SKM-1 (cell line): ENCODE data around the gene PRR7.
A peak's percentile ranks its signal among the peaks of the same experiment; 100 is the strongest.

Source experiments
- DNase-seq: peaks from one replicate; lab custom pipeline; 2025; ENCODE audit not compliant: unreplicated experiment; lab: John Stamatoyannopoulos, UW

PRR7 gene

GRCh38 chr5:177423671-177424070 lies 22.9 kb upstream of the PRR7 start:
- no peak for DNase-seq

- DNase-seq, result no peak
Observed at GRCh38 chr5:177425196-177425800, 21.3 kb upstream of the PRR7 start.

DNA sequence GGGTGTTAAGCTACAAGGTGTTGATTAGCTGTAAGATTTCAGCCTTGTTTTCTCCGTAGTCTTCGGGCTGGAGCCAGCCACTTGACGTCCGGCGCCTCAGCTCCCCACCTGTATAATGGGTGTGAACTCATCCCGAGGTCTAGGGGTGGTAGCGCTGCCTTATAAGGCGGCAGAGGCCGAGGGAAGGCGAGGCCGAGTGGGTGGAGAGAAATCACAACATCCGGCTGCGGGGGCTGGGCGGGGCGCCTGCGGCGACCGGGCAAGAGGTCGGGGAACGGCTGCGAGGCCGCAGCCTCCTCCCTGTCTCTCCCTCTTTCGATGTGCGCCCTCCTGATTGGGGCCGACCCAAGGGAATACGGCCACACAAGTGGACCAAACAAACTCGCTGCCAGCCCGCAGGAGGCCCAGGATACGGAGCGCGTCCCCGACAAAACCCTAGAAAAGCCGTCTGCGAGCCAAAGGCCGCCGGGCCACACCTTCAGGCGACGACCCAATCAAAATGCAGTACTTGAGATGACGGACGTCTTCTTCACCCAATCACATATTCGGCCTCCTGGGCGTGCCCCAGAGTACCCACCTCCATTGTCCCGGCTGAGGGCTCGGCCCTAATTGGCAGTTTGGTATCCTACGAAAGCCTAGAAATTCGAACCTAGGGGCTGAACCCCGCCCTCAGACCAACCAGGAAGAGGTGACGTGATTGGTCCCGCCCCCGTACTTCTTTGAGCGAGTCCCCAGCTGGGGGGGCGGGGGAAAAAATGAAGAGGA lies 20.6 kb upstream of the PRR7 start:
- DNase-seq, result peak; percentile 99

DNA sequence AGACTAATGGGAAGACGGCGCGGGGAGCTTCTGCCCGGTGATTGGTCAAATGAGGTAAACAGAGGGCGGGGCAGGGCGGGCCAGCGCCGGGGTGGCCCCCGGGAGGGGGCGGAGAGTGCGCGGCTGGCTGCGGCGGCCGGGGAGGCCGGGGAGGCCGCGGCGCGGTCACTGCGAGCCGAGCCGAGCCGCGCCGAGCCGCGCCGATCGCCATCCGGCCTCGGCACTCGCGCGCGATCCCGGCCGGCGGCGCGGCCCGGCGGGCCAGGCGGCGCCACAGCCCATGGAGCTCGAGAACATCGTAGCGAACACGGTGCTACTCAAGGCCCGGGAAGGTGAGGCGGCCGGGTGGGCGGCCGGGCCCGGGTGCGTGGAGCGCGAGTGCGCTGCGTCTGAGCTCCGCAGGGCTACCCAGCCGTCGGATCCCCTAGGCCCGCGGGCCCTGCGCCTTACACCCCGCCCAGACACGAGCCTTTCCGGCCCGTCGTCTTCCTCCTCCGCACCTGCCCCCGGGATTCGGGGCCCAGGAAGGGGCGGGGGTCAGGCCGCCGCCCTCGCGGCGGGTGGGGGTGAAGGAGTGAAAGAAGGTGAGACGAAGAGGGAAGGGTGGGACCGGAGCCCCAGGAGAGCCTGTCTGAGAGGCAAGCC lies 19.9 kb upstream of the PRR7 start, which contains the start of gene GRK6:
Gene GRK6, plus strand, starts transcription at position 111 of the 645 bp plus-strand sequence. Its CDS starts 170 bp downstream, at position 281.
- no peak for DNase-seq

GRCh38 chr5:177427211-177427822 lies 19.3 kb upstream of the PRR7 start:
- DNase-seq, result no peak

DNA sequence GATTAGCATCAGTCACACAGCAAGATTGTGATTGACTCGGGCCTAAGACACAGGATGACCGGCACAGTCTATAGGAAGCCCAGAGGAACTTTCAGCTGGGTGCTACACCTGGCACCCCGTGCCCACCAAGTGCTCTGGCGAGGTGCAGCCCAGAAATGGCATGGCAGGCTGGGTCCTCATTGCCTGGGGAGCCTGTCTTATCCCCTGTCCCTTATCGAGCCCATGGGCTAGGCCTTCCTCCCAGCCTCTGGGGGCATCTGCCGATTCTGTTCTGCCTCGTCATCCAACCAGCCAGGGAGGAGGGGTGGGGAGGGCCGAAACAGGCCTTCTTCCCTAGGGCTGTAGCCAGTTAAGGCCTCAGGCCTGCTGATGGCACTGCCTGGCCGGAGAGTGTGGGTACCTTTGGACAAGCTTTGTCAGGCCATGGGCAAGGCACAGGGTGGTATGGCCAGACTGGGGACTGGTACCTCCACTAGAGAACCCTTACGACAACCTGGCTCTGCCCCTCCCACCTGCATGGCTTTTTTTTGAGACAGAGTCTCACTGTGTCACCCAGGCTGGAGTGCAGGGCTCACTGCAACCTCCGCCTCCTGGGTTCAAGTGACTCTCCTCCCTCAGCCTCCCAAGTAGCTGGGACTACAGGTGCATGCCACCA lies 18.6 kb upstream of the PRR7 start:
- DNase-seq, result no peak

GRCh38 chr5:177428574-177429217 lies 17.9 kb upstream of the PRR7 start:
- no peak for DNase-seq

- DNase-seq, result peak; percentile 98
Observed at GRCh38 chr5:177429248-177430040, 17.2 kb upstream of the PRR7 start.

DNA sequence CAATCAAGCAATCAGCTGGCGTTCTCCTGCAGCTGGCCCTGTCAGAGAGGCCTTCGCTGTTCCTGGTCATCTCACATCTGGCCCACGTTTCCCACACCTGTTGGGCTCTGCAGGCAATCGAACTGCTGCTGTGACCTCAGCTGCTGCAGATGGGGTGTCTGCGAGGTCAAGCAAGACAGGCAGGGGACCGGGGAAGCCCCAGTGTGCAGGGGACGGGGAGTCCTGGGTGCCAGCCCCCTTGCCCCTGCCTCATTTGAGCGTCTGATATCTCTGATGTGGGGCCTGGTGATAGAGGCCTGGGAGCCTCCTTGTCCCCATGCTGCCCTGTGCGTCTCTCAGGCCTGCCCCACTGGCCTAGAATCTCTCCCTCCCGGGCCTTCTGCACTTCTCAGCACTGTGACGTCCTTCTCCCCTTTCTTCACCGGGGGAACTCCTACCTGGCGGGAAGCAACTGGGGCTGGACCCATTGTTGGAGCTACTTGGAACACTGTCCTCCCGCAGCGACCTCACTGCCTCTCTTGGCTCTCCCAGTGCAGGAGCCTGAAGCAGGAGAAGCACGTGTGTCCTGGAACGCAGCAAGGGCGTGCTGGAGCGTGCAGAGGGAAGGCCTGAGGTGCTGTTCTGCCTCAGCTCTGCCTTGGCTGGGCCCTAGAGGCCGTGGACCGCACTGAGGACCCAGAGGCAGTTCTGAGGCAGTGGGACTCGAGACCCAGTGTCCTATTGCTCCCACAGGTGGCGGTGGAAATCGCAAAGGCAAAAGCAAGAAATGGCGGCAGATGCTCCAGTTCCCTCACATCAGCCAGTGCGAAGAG lies 16.3 kb upstream of the PRR7 start:
- no peak for DNase-seq

DNA sequence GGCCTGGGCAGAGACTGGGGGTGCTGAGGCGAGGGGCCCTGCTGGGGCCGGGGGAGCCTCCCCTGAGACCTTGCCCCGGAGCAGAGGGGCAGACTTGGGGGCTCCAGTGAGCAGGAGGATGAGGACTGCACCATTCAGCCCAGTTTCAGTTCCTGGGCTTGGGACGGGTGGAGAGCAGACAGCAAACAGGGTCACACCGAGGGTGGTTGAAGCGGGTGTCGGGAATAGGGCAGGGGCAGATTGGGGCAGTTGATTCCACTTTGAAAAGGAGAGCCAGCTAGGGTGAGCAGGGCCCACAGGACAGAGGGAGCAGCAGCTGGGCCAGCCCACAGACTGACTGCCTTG lies 15.7 kb upstream of the PRR7 start:
- DNase-seq, result no peak

DNA sequence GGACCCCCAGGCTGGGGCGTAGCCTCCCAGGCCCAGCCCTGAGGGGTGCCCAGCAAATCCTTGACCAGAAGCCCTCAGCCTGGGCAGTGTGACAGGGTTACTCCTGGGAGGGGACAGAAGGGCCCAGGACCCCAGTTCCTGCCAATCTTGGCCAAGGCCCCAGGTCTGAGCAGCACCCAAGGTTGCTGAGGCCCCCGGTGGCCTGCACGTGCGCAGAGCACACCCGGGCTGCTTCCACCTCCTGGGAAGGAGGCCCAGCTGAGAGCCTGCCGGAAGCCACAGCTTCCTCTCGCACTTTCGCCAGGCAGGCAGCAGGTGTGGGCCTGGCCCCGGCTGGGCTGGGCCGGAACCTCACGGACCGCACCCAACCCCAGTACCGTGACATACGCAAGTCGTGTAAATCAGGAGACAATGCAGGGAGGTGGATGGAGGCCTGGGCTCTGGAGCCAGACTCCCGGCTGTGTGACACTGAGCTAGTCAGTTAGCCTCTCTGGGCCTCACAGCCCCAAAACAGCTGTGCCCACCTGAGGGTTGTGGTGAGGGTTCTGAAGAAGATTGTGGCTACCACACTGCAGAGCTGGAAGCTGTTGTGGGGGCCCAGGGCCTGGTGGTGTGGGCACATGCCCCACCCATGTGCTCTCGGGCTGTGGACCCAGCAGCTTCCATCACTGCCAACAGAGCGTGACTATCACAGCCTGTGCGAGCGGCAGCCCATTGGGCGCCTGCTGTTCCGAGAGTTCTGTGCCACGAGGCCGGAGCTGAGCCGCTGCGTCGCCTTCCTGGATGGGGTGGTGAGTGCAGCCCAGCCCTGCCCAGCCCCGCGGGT lies 15.1 kb upstream of the PRR7 start:
- DNase-seq, result no peak

- DNase-seq, result no peak
Observed at GRCh38 chr5:177432143-177432838, 14.3 kb upstream of the PRR7 start.

- DNase-seq, result no peak
Observed at GRCh38 chr5:177432839-177433657, 13.6 kb upstream of the PRR7 start.

- DNase-seq, result no peak
Observed at GRCh38 chr5:177433658-177434217, 12.9 kb upstream of the PRR7 start.

GRCh38 chr5:177434437-177434836 lies 12.2 kb upstream of the PRR7 start:
- DNase-seq, result no peak

- no peak for DNase-seq
Observed at GRCh38 chr5:177434942-177435738, 11.5 kb upstream of the PRR7 start.
